ENCODE measurements around the gene PTPN3. TPM values are rescaled to one million over a fixed set of nuclear protein-coding genes. Genes with fewer than 3 reads are reported as not detected.

PTPN3 gene
- total RNA-seq, 1 donor from 2014 or later: 4.9 TPM

DNA sequence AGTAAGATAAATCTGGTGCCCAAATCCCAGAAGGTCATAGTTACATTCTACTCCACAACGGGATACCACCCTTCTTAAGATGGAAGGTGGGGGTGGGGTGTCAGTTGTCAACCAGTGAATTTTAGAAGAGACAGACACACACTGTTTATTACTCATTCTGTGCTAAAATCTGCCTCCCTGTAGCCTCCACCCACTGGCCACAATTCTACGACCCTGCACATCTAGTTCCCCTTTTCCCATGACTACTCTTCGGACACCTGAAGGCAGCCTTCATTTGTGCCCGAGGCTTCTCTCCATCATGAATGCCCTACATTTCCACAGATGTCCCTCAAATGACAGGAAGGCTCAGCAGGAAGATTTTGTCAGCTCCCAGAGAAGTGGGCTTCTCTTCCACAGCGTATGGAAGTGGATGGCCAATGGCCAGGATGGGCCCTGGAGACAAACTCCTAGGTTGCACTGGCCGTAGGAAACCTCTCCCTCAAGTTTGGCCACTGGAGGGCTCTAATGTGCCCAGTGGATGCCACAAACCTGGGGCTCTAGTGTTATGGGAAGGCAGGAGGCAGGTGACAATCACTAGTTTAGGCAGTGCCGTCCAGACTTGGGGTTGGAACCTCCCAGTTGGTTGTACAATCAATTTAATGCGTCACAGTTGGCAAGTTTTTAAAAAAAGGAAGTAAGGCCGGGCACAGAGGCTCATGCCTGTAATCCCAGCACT is 46.6 kb downstream of the PTPN3 start:
- Mint-ChIP-seq H3K36me3 (no peaks in the 10 kb centered on the region), H3K9me3 (no peaks in the 10 kb centered on the region), H3K27ac (no peak overlapping the region), H3K27me3 (no peaks in the 10 kb centered on the region), H3K4me1 (ENCODE audit: unreplicated experiment) (peaks cover 12% of the 10 kb centered on the region), H3K4me3 (no peak overlapping the region)
- DNase-seq (ENCODE audit: extremely low spot score, unreplicated experiment): no peak
- TF ChIP-seq, protein P1, sequence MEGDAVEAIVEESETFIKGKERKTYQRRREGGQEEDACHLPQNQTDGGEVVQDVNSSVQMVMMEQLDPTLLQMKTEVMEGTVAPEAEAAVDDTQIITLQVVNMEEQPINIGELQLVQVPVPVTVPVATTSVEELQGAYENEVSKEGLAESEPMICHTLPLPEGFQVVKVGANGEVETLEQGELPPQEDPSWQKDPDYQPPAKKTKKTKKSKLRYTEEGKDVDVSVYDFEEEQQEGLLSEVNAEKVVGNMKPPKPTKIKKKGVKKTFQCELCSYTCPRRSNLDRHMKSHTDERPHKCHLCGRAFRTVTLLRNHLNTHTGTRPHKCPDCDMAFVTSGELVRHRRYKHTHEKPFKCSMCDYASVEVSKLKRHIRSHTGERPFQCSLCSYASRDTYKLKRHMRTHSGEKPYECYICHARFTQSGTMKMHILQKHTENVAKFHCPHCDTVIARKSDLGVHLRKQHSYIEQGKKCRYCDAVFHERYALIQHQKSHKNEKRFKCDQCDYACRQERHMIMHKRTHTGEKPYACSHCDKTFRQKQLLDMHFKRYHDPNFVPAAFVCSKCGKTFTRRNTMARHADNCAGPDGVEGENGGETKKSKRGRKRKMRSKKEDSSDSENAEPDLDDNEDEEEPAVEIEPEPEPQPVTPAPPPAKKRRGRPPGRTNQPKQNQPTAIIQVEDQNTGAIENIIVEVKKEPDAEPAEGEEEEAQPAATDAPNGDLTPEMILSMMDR (conservative IDR thresholded peaks at IDR 0.05): no peak

DNA sequence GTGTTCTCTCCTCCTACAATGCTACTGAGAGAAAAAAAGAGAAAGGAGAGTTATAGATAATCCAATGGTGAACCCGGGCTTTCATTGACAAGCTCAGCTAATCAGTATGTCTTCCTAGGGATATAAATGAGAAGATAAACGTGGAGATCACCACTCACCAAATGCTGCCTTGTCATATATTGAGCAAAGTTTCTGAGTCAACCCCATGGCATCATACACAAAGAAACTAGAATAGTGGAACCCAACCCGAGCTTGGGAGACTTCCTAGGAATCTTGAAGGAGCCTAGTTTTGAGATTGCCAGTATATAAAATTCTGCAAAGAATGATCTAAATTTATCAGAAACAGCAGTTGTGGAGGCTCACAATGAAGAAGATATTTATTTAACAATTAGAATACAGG is 47.8 kb downstream of the PTPN3 start:
- H3K36me3 Mint-ChIP-seq: no peaks in the 10 kb centered on the region
- no peak for DNase-seq (ENCODE audit: extremely low spot score, unreplicated experiment)
- peaks cover 12% of the 10 kb centered on the region for H3K4me1 Mint-ChIP-seq (ENCODE audit: unreplicated experiment)
- no peak overlapping the region for H3K27ac Mint-ChIP-seq
- no peak overlapping the region for H3K4me3 Mint-ChIP-seq
- TF ChIP-seq, protein P1 (conservative IDR thresholded peaks at IDR 0.05): no peak
- no peaks in the 10 kb centered on the region for H3K27me3 Mint-ChIP-seq
- H3K9me3 Mint-ChIP-seq: no peaks in the 10 kb centered on the region

DNA sequence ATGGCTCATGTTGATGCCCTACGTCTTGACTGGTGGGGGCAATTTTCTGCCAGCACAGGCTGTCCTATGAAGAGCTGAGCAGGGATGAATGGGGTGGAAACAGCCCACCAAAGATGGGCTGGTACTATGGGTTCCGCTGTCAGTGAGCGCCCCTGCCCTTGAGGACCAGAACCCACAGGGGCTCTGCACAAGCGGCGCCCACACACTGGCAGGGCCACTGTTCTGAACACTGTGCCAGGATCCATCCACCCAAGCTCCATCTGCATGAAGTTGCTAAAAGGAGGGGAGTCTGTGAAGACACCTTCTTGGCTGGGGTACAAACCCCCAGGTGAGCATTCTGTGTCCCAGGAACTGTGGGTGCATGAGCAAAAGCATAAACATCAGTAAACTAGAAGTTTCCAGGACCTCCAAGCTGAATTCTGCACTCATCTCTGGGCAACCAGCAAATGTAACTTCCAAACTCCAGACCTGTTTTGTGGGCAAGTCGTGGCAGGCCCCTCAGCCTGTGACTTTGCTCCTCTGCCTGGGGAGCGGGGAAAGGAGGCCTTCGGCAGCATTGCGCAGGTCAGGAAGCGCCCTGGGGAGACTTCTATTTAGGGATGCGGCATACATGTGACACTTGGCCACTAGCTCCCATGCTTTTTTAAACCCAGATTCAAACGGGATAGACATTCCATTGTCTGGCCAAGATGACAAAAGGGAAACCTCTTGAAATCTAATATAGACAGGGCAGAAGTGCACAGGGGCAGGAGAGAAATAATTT is 48.9 kb downstream of the PTPN3 start:
- peaks cover 17% of the 10 kb centered on the region for H3K4me1 Mint-ChIP-seq (ENCODE audit: unreplicated experiment)
- H3K36me3 Mint-ChIP-seq: no peaks in the 10 kb centered on the region
- H3K27me3 Mint-ChIP-seq: no peaks in the 10 kb centered on the region
- DNase-seq (ENCODE audit: extremely low spot score, unreplicated experiment): no peak
- H3K4me3 Mint-ChIP-seq: no peak overlapping the region
- no peaks in the 10 kb centered on the region for H3K9me3 Mint-ChIP-seq
- TF ChIP-seq, protein P1 (conservative IDR thresholded peaks at IDR 0.05): no peak
- H3K27ac Mint-ChIP-seq: no peak overlapping the region

DNA sequence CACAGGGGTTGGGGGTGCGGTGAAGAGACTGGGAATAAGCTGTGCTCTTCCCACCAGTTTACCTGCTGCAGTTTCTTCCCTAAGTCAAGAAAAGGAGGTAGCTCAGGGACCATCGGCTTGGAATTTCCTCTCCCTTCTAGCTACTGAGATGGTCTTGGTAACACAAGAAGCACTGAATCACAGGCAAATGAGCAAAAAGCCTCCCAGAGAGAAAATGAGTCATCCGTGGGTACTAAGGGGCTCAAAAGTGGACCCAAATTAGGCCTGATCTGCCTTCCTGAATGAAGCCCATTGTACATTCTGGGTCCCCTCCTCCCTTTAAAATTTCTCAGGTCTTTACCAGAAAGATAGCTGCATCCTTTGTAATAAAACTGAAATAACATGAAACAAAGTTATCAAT is 49.9 kb downstream of the PTPN3 start:
- Mint-ChIP-seq H3K27ac (no peak overlapping the region), H3K36me3 (no peaks in the 10 kb centered on the region), H3K9me3 (no peaks in the 10 kb centered on the region), H3K27me3 (no peaks in the 10 kb centered on the region), H3K4me1 (ENCODE audit: unreplicated experiment) (peaks cover 12% of the 10 kb centered on the region), H3K4me3 (no peak overlapping the region)
- no peak for DNase-seq (ENCODE audit: extremely low spot score, unreplicated experiment)
- TF ChIP-seq, protein P1 (conservative IDR thresholded peaks at IDR 0.05): no peak

DNA sequence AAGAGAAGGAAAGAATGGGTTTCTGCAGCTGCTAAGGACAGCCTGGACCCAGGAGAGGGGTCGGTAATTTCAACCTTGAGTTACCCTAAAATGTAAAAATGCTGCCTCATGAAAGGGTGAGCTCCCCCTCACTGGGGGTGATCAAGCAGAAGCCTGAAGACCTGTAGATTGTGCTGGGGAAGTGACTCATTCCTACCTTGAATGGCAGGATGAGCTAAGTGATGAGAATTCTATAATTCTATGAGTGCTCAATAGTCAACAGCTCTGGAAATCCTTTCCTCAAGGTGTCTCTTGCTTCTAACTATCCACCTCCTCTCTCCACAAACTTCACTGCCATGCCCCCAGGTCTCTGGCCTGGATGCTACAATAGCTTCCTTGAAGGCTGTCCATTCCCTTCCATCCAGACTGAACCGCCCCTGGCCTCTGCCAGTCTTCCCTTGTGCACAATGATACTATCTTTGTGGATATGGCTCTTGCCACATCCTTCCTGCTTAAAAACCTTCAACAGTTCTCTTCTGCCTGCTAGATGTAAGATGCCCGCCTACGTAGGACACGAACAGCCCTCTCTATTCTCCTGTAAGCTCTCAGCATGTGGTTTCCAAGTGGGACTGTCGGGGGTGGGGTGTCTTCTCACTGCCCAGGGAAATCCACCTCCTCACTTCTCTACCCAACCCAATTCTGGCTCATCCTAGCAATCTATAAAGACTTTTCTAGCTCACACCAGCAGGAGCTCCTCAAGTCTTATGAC is 50.6 kb downstream of the PTPN3 start:
- Mint-ChIP-seq H3K27ac (no peak overlapping the region), H3K4me1 (ENCODE audit: unreplicated experiment) (peaks cover 12% of the 10 kb centered on the region), H3K4me3 (no peak overlapping the region), H3K27me3 (no peaks in the 10 kb centered on the region), H3K9me3 (no peaks in the 10 kb centered on the region), H3K36me3 (no peaks in the 10 kb centered on the region)
- no peak for DNase-seq (ENCODE audit: extremely low spot score, unreplicated experiment)
- TF ChIP-seq, protein P1 (conservative IDR thresholded peaks at IDR 0.05): no peak
